ENCODE results near the gene CLCN6.
A peak's percentile ranks its signal among the peaks of the same experiment; 100 is the strongest.

Gene CLCN6

GRCh38 chr1:11800756-11801433 lies 5.1 kb upstream of the CLCN6 start:
- TF ChIP-seq EGR1 (IDR thresholded peaks at IDR 0.05) = no peak
- TF ChIP-seq, protein P1, sequence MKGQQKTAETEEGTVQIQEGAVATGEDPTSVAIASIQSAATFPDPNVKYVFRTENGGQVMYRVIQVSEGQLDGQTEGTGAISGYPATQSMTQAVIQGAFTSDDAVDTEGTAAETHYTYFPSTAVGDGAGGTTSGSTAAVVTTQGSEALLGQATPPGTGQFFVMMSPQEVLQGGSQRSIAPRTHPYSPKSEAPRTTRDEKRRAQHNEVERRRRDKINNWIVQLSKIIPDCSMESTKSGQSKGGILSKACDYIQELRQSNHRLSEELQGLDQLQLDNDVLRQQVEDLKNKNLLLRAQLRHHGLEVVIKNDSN (IDR thresholded peaks at IDR 0.05) = no peak
- no peak for TF ChIP-seq CEBPB (IDR thresholded peaks at IDR 0.05)
- TF ChIP-seq, protein P2, sequence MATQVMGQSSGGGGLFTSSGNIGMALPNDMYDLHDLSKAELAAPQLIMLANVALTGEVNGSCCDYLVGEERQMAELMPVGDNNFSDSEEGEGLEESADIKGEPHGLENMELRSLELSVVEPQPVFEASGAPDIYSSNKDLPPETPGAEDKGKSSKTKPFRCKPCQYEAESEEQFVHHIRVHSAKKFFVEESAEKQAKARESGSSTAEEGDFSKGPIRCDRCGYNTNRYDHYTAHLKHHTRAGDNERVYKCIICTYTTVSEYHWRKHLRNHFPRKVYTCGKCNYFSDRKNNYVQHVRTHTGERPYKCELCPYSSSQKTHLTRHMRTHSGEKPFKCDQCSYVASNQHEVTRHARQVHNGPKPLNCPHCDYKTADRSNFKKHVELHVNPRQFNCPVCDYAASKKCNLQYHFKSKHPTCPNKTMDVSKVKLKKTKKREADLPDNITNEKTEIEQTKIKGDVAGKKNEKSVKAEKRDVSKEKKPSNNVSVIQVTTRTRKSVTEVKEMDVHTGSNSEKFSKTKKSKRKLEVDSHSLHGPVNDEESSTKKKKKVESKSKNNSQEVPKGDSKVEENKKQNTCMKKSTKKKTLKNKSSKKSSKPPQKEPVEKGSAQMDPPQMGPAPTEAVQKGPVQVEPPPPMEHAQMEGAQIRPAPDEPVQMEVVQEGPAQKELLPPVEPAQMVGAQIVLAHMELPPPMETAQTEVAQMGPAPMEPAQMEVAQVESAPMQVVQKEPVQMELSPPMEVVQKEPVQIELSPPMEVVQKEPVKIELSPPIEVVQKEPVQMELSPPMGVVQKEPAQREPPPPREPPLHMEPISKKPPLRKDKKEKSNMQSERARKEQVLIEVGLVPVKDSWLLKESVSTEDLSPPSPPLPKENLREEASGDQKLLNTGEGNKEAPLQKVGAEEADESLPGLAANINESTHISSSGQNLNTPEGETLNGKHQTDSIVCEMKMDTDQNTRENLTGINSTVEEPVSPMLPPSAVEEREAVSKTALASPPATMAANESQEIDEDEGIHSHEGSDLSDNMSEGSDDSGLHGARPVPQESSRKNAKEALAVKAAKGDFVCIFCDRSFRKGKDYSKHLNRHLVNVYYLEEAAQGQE (IDR thresholded peaks at IDR 0.05; ENCODE audit: low read depth) = no peak
- TF ChIP-seq TCF12 (IDR thresholded peaks at IDR 0.05; ENCODE audit: low read depth) = no peak
- TF ChIP-seq MAX (IDR thresholded peaks at IDR 0.05) = no peak
- no peak for TF ChIP-seq TEAD4 (IDR thresholded peaks at IDR 0.05)
- no peak for TF ChIP-seq YY1 (IDR thresholded peaks at IDR 0.05; ENCODE audit: low read depth)
- no peak for TF ChIP-seq EP300 (IDR thresholded peaks at IDR 0.05; ENCODE audit: borderline replicate concordance)
- TF ChIP-seq ZBTB7A (IDR thresholded peaks at IDR 0.05; ENCODE audit: low read depth) = no peak
- no peak for TF ChIP-seq FOXM1 (IDR thresholded peaks at IDR 0.05; ENCODE audit: borderline replicate concordance, low read depth)
- no peak for TF ChIP-seq TAF1 (IDR thresholded peaks at IDR 0.05; ENCODE audit: low read depth)
- TF ChIP-seq RAD21 (IDR thresholded peaks at IDR 0.05; ENCODE audit: low read depth) = no peak
- no peak for TF ChIP-seq NFIC (IDR thresholded peaks at IDR 0.05)
- no peak for TF ChIP-seq CREB1 (IDR thresholded peaks at IDR 0.05; ENCODE audit: low read depth)

GRCh38 chr1:11802616-11802972 lies 3.4 kb upstream of the CLCN6 start:
- TF ChIP-seq CREB1 (IDR thresholded peaks at IDR 0.05; ENCODE audit: low read depth) = no peak
- no peak for TF ChIP-seq NFIC (IDR thresholded peaks at IDR 0.05)
- no peak for TF ChIP-seq RAD21 (IDR thresholded peaks at IDR 0.05; ENCODE audit: low read depth)
- TF ChIP-seq FOXM1 (IDR thresholded peaks at IDR 0.05; ENCODE audit: borderline replicate concordance, low read depth) = no peak
- no peak for TF ChIP-seq ZBTB7A (IDR thresholded peaks at IDR 0.05; ENCODE audit: low read depth)
- TF ChIP-seq MAX (IDR thresholded peaks at IDR 0.05) = no peak
- TF ChIP-seq YY1 (IDR thresholded peaks at IDR 0.05; ENCODE audit: low read depth) = no peak
- TF ChIP-seq CEBPB (IDR thresholded peaks at IDR 0.05) = no peak
- TF ChIP-seq, protein P1 (IDR thresholded peaks at IDR 0.05) = no peak
- TF ChIP-seq, protein P2 (IDR thresholded peaks at IDR 0.05; ENCODE audit: low read depth) = no peak
- no peak for TF ChIP-seq TCF12 (IDR thresholded peaks at IDR 0.05; ENCODE audit: low read depth)

GRCh38 chr1:11802973-11803885 lies 2.8 kb upstream of the CLCN6 start:
- TF ChIP-seq NFIC (IDR thresholded peaks at IDR 0.05) (peak; percentile 15; the same call in 1 of the 2 replicates), YY1 (IDR thresholded peaks at IDR 0.05; ENCODE audit: low read depth) (0 out of 2 replicates have a peak, but pooled peaks have one; percentile 19), EGR1 (IDR thresholded peaks at IDR 0.05) (no peak), RAD21 (IDR thresholded peaks at IDR 0.05; ENCODE audit: low read depth) (no peak), CEBPB (IDR thresholded peaks at IDR 0.05) (no peak), TCF12 (IDR thresholded peaks at IDR 0.05; ENCODE audit: low read depth) (no peak), TAF1 (IDR thresholded peaks at IDR 0.05; ENCODE audit: low read depth) (no peak), ZBTB7A (IDR thresholded peaks at IDR 0.05; ENCODE audit: low read depth) (no peak)

GRCh38 chr1:11804666-11805421 lies 1.1 kb upstream of the CLCN6 start:
- TF ChIP-seq RAD21 (IDR thresholded peaks at IDR 0.05; ENCODE audit: low read depth) = no peak
- TF ChIP-seq, protein P2 (IDR thresholded peaks at IDR 0.05; ENCODE audit: low read depth) = no peak
- TF ChIP-seq TCF12 (IDR thresholded peaks at IDR 0.05; ENCODE audit: low read depth) = no peak; the same call in 1 of the 2 replicates
- TF ChIP-seq, protein P1 (IDR thresholded peaks at IDR 0.05) = no peak; the same call in 1 of the 2 replicates
- peak; percentile 81 for TF ChIP-seq NFIC (IDR thresholded peaks at IDR 0.05)
- TF ChIP-seq TEAD4 (IDR thresholded peaks at IDR 0.05) = no peak

Measured in Ishikawa (cell line).